Activated CD8-positive, alpha-beta memory T cell treated with anti-CD3 and anti-CD28 coated beads, Interleukin-2, amount 50 U/mL, for 24 hours (primary cell): ENCODE results near the gene WNK4.
A peak's percentile ranks its signal among the peaks of the same experiment; 100 is the strongest.
"Not testable (repeated sequence)": the region's sequence is repeated elsewhere in the genome, so short reads cannot be mapped to it uniquely, and the experiment has no call there.

Experiments used
- DNase-seq: peaks from one replicate; pipeline ENCODE4 v3.0.0-alpha.2; 2020; ENCODE audit errors: extremely low read depth

The WNK4 gene

DNA sequence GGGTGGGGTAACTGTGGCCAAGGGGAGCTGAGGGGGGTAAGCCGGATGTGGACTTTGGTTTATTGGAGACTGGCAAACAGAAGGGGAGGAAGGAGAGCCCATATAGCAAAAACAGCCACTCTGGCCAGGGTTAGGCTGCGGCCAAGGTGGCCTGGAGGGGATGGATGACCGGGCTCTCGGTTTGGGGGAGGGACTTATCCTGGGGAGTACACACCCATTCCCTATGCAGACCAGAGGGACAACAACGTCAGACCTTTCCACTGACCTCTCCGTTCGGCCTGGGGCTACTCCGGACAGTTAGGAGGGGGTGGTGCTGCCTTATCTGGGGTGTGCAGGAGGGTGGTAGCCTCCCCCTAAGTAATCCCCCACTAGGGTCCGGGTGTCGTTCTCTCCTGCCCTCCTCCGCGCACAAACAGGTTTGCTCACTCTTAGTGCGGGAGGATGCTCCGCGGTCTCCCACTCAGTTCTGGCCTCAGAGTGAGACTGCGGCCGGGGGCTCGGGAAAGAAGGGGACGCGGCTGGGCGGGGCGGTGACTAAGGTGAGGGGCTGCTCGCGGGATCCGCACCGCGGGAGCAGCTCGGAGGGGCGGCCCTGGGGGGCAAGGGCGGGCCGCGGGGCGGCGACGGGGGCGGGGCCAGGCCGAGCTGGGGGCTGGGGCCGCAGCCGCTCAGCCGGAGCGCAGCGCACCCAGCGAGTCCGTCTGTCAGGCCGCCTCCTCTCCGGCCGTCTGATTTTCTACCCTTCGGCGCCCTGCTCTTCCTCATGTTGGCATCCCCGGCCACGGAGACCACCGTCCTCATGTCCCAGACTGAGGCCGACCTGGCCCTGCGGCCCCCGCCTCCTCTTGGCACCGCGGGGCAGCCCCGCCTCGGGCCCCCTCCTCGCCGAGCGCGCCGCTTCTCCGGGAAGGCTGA is at the start of gene WNK4:
TSS of gene WNK4 (plus strand) at position 675 of the 915 bp plus-strand sequence. CDS start at position 764, 89 bp downstream.
- DNase-seq, result no peak

DNA sequence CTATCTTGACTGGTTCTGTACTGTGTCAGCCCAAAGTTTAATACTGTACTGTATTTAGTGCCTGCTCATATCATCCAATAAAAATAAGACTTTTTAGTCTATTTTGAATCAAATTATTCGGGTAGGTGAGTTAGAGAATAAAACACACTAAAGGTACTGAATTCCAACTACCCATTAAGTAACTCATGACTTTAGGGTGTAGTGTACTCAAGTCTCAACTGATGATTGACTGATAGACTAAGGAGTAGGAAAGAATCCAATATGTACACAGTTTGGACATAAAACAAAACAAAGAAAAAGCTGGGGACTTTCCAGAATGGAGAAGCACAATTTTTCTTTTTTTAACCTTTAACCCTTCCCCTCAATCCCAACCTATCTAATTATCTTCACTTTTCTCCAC is 39.7 kb upstream of the WNK4 start:
- DNase-seq, result no peak

DNA sequence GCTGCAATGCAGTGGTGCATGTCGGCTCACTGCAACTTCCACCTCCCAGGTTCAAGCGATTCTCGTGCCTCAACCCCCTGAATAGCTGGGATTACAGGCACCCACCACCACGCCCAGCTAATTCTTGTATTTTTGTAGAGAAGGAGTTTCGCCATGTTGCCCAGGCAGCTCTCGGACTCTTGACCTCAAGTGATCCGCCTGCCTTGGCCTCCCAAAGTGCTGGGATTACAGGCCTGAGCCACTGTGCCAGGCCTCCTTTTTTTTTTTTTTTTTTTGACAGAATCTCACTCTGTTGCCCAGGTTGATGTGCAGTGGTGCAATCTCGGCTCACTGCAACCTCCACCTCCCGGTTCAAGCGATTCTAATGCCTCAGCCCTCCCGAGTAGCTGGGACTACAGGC is 37.5 kb upstream of the WNK4 start:
- DNase-seq, result not testable (repeated sequence)

DNA sequence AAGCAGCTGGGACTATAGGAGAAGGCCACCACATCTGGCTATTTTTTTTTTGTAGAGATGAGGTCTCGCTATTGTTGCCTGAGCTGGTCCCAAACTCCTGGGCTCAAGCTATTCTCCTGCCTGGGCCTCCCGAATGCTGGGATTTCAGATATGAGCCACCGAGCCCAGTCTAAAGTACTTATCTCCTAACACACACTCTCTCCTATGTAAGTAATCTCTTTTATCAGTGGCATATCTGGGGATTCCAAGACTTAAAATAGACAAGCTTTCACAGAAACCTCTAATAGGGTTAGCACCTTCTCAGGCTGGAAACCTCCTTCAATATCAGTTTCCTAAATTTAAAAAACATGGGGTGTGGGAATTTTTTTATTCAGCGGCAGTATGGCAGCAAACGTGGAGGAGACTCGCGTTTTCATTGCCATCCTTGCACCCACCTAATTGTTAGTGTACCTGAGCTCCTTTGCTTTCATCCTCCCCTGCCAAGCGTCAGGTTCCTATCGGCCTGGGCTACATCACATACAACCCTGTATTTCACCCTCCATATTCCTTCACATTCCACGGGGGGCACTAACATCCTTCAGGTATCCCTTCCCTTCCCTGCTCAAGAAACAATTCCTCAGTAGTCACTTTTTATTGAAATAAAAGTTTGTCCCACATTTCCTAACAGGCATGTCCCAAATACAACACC is 36.7 kb upstream of the WNK4 start:
- no peak for DNase-seq

DNA sequence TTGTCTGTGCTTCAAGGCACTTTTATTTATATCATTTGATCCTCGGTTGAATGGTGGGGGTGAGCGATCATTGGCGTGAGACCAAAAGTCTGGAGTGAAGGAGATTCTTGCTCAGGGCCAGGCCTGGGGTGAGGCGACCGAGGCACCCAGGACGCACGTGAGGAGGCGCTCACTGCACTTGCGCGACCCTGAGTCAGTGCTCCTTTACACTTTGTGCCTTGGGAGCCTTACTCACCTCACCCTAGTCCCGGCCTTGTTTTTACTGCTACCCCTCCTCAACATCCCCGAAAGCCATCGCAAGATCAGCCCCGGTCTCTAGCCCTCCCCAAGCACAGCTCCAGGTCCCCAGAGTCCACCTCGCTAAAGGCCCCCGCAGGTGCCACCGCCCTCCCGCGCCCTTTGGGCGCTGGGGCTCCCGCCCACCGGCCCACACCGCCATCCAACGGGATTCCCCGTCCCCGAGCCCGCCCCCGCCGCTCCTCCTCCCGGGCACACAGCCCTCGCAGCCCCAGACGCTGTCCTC is 36.1 kb upstream of the WNK4 start:
- DNase-seq, result peak; percentile 25

DNA sequence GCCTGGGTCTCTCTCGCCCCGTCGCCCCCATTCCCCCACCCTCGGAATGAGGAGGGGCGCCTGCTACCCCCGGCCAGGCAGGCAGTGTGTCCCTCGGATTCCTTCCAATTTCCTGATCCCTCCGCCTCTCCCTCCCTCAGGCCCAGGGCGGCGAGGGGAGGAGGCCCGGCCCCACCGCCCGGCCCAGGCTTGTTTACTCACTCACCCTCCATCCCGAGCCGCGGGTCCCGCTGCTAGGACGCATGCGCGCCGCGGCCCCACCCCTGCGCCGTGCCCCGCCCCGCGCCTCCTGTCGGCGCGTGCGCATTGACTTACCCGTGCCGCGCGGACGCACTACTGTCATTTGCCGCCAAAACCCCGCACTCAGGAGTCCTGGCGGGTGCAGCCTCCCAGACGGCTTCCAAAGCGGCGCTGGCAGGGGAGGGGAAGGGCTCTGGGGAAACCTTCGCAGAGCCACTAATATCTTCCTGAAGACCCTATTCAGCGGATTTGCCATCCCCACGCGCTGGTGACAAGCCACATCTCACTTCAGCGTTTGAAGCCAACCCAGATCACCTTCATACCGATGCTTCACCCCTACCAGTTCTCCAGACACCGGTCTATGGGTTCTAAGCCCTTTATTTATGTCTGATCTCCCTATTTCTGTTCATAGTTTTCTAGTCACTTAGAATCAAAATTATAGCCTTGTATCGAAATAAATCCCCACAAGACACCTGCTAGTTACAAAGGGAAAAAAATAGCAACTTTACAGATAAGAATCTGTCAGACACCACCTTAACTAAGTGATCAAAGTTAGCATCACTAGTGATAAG is 35.4 kb upstream of the WNK4 start, which contains the start of gene EZH1:
TSS of gene EZH1 (minus strand) at position 235 of the 812 bp plus-strand sequence. CDS start 16,099 bp downstream, outside the sequence.
- DNase-seq, result peak; percentile 70

DNA sequence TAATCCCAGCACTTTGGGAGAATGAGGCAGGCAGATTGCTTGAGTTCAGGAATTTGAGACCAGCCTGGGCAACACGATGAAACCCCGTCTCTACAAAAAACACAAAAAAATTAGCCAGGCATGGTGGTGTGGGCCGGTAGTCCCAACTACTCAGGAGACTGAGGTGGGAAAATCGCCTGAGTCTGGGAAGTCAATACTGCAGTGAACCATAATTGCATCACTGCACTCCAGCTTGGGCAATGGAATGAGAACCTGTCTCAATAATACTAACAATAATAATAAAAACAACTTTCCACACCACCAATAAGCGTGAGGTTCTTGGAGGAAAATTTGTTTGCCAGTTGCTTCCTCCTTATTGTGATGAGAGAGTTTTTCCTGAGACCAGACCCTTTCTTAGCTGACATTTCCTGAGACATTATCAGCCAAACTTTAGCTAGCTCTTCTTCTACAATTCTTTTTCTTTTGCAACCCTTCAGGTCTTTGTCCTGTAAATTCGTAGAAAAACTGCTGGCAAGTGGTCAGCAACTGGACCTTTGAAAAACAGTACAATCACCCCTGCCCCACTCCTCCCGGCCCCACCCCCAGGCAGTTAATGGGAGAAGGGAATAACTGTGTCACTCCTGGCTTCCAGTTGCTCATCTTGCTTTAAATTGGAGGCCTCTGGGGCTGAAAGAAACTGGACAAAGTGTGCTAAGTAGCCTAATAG is 32.1 kb upstream of the WNK4 start:
- no peak for DNase-seq

DNA sequence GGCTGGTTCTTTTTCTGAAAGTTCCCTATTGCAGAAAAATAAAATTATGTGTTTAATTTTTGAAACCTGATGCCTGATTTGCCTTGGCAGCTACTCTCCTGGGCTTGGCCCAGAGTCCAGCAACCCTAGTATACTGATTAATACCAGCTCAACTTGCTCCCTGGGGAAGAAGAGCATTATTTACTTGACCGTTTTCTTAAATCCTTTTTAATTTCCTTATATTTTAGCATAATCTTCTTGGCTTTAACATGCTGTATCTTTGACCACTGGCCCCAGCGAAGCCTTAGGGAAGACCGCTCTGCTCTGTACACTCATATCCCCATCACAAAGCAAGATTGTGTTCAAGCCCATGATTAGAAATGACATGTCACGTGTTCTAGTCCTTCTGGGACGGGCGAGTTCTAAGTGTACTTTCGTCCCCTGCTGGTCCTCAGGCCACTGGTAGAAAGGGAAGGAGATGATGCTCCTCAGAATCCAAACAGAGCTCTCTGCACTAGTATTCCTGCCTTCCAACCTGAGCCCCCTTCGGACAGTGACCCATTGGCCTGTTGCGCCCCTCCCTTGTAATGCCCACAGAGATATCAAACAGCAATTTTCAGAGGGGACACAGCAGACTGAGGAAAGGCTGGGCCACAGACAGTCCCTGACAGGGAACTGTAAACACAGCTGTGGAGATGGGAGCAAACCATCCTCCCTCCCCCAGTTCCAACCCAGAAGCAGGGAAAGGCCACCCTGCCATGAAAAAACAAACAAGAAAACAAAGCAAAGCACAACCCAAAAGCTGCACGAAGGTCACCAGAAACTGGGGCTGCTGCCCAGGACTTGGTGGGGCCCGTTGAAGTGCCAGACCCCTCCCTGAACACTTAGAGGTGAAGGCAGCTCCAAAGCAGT is 31.3 kb upstream of the WNK4 start:
- no peak for DNase-seq

DNA sequence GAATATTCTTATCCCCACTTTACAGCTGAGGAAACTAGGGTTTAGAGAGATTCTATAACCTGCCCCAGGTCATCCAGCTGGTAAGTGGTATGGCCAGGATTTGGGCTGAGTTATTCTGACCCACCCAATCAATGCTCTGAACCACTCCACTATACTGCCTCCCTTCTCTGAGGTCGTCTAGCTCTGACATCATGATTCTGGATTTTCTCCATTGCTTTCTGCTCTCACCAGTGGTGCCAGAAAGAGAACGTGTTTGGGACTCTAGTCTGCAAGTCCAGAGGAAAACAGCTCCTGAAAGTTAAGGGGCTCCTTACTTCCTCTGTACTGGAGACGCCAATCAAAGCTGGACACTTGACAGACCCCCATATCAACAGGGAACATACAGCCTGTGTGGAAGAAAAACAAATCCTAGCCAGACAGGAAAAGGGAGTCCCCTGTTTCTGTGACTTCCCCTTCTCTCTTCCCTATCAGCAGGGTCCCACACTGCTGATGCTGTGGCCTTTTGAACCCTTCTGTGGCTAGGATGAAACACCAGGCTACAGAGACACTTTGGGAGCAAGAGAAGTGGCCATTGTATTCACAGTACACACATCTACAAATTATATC is 29.6 kb upstream of the WNK4 start:
- DNase-seq, result no peak

DNA sequence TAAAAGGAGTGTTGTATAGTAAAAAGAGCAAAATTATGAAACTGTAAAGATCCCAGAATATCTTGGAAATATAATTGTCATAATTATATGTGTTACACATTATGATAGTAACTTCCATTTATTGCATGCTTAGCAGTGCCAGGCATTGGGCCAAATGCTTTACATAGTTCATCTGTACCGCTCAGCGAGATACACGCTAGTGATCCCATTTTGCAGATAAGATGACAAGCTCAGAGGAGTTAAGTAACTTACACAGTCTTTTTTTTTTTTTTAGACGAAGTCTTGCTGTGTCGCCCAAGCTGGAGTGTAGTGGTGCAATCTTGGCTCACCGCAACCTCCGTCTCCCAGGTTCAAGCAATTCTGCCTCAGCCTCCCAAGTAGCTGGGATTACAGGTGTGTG is 28.8 kb upstream of the WNK4 start:
- DNase-seq, result no peak

DNA sequence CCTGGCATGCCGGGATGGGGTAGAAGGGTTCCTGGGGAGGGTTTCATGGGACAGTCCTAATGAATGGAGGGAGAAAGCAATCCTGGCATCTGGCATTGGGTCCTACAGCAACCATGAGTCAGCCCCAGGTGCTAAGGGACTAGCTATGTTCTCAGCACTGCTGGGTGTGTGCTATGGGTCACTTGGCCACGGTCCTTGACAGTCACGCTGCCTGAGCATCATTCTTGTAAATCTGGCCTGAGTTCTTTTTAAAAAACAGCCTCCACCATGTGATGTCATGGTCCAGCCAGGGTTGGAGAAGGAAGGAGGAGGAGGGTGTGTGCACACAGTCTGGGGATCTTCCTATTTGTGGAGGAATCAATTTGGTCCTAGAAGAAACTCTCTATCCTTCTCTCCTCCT is 25.6 kb upstream of the WNK4 start:
- DNase-seq, result no peak

DNA sequence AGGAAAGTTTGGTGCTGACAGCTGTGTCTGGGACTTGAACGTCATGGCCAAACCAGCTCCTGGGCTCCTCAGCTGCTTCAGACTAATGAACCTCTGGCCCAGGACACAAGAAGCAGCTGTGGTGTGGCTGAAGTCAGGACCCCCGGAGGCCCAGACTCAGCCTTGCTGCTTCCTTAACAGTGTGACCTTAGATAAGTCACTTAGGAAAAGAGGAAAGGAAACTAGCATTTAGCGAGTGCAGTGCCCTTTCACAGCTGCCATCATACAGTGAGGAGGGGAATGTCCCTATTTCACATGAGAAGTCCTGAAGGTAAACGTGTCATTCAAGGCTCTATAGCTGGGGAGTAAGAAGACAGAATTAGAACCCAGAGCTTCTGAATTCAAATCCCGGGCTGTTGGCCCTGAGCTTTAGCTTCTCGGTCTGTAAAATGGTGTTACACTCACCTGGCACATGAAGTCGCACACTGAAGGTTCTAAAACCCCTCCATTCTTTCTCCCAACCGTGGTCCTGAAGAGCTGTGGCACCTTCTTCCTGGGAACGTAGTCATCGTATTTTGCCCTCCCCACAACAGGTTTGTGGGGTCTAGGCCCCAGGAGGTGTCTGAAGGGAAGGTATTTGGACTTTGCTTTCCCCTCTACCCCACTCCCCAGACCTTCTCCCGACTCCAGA is 20.3 kb upstream of the WNK4 start:
- no peak for DNase-seq

DNA sequence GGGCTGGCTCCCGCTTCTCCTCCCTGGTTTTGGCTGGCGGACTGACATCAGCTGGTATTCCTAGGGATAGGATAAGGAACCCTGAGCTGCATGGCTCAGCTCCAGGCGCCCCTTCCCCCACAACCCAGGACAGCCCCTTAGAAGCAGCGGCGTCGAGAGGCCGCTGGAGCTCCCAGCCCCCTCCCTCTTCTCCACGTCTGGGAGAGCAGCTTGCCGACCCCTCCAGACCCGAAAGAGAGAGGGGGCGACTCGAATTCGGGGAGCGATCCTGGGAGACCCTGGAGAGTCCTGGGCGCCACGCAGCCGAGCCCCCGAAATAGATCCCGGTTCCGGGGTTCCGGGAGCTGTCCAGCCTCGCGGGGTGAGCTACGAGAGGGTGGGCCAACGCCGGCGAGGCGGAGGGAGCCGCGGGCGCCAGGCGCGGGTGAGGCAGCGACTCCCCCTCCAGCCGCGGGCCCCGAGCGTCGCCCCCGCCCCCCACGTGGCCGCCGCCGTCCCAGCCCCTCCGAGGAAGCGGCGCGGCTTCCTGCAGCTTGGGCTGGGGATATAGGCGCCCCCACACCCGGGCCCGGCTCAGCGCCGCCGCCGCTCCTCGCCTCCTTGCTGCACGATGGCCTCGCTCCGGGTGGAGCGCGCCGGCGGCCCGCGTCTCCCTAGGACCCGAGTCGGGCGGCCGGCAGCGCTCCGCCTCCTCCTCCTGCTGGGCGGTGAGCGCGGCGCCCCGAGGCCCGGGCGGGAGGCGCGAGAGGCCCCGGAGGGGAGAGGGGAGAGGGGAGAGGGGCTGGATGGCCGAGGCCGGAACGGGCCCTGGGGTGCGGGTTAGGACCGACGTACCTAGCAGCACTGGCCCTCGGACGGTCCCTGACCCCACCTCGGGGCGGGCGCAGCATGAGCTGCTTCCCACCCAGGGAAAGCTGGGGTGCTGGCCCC is 19.5 kb upstream of the WNK4 start, which contains the start of gene RAMP2:
TSS of gene RAMP2 (plus strand) at position 576 of the 930 bp plus-strand sequence. CDS start at position 611, 35 bp downstream.
- DNase-seq, result no peak

DNA sequence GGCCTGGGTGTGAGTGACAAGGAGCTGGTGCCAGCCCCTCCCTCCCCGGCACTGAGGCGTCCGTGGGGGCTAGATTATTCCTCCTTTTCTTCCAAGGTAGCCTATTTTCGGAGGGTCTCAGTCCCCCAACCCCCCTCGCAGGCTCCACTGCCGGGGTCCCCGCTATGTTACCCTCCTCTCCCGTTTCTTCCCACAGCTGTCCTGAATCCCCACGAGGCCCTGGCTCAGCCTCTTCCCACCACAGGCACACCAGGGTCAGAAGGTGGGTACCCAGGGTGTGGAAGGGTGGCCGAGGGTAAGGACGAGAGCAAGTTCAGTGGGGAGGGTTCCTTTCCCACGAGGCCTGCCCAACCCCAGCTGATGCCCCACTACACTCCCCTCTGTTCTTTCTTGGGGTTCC is 18.8 kb upstream of the WNK4 start:
- DNase-seq, result no peak

DNA sequence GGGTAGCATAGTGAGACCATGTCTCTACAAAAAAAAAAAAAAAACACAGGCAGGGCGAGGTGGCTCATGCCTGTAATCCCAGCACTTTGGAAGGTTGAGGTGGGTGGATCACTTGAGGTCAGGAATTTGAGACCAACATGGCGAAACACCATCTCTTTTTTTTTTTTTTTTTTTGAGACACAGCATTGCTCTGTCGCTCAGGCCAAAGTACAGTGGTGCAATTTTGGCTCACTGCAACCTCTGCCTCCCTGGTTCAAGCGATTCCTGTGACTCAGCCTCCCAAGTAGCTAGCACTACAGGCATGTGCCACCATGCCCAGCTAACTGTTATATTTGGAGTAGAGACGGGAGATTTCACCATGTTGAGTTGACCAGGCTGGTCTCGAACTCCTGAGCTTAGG is 14.3 kb upstream of the WNK4 start:
- DNase-seq, result no peak

DNA sequence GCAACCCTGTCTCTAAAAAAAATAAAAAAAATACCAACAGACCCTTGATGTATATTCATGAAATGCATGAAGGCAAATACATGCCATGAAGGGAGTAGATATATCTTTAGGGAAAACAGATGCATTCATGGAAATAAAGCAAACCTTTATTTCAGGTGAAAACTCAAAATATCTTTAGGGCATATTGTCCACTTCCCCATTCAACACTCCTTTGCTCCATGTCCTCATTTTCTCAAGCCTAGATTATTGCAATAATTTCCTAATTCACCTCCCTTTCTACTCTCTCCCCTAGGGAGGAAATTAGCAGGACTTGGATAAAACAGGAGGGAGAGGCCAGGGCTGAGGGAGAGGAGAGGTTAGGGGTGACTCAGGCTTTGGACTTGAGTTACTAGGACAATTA is 12.9 kb upstream of the WNK4 start:
- no peak for DNase-seq

DNA sequence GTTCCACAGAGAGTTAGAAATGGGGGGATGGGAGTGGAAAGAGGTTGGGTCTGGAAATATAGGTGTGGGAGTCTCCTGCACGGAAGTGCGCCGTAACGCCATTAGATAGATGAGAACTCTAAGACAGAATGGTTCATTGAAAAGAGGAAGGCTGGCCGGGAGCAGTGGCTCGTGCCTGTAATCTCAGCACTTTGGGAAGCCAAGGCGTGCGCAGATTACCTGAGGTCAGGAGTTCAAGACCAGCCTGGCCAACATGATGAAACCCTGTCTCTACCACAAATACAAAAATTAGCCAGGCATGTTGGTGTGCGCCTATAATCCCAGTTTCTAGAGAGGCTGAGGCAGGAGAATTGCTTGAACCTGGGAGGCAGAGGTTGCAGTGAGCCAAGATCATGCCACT is 12.4 kb upstream of the WNK4 start:
- not testable (repeated sequence) for DNase-seq

DNA sequence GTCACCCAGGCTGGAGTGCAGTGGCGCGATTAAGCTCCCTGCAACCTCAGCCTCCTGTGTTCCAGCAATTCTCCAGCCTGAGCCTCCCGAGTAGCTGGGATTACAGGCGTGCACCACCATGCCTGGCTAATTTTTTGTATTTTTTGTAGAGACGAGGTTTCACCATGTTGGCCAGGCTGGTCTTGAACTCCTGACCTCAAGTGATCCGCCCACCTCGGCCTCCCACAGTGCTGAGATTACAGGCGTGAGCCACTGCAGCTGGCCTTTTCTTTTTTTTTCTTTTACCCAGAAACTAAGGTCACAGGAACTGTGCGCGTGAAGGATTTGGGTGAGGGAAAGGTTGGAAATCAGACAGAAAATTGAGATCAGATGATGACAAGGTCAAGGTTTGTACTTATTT is 10.4 kb upstream of the WNK4 start:
- DNase-seq, result not testable (repeated sequence)
